HG03521 (cell line): ENCODE measurements around the gene KIF5A.
"Not testable (repeated sequence)": the region's sequence is repeated elsewhere in the genome, so short reads cannot be mapped to it uniquely, and the experiment has no call there.

Experiments used
- ATAC-seq: cut with Tn5 transposase; IDR thresholded peaks from one replicate; pipeline ENCODE4 v1.9.1; 2021; ENCODE audit warnings: mild to moderate bottlenecking, moderate library complexity; ENCODE audit not compliant: unreplicated experiment

The KIF5A gene

DNA sequence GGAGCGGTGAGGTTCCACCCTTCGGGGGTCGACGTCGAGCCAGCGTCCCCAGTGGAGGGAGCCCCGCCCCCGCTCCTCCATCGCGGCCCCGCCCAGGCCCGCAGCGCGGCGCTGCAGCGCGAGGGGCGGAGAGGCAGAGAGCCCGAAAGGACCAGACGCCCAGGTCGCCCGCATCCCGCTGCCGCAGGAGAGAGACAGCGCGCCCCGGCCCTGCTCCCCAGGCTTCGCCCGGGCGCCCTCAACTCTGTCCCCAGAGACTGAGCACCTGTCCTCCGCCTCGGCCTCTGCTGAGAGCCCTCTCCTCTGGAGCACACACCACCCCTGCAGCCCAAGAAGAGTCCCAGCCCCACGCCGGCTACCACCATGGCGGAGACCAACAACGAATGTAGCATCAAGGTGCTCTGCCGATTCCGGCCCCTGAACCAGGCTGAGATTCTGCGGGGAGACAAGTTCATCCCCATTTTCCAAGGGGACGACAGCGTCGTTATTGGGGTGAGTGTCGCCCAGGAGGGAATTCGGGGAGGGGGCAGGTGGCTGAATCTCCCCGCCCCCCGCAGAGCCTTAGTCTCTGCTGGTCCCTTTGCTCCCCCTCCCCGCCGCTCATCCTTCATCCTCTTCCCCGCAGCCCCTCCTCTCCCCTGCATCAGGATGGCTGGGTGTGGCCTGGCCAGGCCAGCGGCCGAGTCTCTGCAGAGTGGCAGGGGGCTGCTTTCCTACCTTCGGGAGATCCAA is at the start of gene KIF5A:
Gene KIF5A, plus strand, starts transcription at position 136 of the 732 bp plus-strand sequence. Its CDS starts 228 bp downstream, at position 364.
- no peak for ATAC-seq

DNA sequence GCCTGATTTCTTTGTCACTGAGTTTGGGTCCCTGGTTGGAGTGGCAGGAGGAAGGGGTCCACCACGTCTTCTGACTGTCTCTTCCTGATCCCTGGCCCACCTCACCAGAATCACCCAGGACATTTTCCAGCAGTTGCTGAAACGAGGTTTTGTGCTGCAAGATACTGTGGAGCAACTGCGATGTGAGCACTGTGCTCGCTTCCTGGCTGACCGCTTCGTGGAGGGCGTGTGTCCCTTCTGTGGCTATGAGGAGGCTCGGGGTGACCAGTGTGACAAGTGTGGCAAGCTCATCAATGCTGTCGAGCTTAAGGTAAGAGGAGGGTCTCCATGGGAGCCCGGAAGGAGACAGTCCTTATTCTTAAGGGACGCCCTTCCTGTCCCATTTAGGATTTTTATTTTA is 49.6 kb upstream of the KIF5A start:
- ATAC-seq: no peak

DNA sequence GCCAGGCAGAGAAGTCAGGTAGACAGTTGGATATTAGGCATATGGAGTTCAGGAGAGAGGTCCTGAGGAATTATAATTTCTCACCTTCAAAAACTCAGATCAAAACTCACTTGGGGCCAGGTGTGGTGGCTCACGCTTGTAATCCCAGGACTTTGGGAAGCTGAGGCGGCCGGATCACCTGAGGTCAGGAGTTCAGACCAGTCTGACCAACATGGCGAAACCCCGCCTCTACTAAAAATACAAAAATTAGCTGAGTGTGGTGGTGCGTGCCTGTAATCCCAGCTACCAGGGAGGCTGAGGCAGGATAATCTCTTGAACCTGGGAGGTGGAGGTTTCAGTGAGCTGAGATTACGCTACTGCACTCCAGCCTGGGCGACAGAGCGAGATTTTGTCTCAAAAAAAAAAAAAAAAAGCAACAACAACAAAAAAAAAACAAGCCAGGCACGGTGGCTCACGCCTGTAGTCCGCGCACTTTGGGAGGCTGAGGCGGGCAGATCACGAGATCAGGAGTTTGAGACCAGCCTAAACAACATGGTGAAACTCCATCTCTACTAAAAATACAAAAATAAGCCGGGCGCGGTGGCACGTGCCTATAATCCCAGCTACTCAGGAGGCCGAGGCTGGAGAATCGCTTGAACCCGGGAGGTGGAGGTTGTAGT is 47.4 kb upstream of the KIF5A start:
- not testable (repeated sequence) for ATAC-seq

DNA sequence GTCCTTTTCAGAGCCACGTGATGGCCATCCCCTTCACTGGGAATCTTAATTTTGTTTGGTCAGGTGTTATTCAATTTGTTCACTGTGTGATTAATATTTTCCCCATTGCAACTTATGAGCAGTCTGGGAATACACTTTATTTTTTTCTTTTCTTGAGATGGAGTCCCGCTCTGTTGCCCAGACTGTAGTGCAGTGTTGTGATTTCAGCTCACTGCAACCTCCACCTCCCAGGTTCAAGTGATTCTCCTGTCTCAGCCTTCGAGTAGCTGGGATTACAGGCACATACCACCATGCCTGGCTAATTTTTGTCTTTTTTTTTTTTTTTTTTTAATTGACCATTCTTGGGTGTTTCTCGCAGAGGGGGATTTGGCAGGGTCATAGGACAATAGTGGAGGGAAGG is 43.3 kb upstream of the KIF5A start:
- not testable (repeated sequence) for ATAC-seq

DNA sequence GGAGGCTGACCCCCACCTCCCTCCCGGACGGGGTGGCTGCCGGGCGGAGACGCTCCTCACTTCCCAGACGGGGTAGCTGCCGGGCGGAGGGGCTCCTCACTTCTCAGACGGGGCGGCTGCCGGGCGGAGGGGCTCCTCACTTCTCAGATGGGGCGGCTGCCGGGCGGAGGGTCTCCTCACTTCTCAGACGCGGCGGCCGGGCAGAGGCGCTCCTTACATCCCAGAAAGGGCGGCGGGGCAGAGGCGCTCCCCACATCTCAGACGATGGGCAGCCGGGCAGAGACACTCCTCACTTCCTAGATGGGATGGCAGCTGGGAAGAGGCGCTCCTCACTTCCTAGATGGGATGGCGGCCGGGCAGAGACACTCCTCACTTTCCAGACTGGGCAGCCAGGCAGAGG is 42.0 kb upstream of the KIF5A start:
- not testable (repeated sequence) for ATAC-seq

DNA sequence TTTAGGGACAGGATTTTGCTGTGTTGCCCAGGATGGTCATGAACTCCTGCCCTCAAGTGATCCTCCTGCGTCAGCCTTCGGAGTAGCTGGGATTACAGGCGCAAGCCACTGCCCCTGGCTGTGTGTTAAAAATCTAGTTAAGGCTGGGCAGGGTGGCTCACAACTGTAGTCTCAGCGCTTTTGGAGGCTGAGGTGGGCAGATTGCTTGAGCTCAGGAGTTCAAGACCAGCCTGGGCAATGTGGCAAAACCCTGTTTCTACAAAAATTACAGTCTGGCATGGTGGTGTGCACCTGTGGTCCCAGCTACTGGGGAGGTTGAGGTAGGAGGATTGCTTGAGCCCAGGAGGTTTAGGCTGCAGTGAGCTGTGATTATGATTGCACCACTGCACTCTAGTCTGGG is 38.7 kb upstream of the KIF5A start:
- ATAC-seq: no peak

DNA sequence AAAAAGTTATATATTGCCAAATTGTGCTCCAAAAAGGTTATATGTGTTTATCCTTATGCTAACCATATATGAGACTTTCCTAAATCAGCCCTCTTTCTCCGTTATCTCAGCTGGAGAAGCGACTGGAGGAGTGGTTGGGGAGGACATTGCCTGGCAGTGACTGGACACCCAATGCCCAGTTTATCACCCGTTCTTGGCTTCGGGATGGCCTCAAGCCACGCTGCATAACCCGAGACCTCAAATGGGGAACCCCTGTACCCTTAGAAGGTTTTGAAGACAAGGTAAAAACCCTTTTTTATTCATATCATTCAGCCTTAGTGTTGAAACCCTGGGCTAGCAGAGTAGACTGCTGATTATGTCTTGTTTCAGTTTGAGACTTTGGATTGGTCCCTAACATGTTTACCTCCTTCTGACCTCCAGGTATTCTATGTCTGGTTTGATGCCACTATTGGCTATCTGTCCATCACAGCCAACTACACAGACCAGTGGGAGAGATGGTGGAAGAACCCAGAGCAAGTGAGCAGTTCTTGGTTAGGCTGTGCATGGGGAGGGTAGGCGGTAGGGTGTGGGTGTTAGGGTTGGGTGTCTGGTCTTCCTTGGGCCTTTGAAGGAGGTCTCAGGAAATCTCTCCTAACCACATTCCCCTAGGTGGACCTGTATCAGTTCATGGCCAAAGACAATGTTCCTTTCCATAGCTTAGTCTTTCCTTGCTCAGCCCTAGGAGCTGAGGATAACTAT is 38.1 kb upstream of the KIF5A start:
- ATAC-seq: no peak

DNA sequence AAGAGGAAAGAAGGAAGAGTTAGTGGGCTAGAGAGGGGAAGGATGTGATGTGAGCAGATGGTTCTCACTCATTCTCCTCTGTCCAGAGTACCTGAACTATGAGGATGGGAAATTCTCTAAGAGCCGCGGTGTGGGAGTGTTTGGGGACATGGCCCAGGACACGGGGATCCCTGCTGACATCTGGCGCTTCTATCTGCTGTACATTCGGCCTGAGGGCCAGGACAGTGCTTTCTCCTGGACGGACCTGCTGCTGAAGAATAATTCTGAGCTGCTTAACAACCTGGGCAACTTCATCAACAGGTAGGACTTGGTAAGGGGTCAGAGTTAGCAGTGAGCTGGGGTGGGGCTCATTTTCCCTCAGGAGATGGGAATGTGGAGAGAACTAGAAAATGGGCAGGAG is 37.2 kb upstream of the KIF5A start:
- ATAC-seq: no peak

DNA sequence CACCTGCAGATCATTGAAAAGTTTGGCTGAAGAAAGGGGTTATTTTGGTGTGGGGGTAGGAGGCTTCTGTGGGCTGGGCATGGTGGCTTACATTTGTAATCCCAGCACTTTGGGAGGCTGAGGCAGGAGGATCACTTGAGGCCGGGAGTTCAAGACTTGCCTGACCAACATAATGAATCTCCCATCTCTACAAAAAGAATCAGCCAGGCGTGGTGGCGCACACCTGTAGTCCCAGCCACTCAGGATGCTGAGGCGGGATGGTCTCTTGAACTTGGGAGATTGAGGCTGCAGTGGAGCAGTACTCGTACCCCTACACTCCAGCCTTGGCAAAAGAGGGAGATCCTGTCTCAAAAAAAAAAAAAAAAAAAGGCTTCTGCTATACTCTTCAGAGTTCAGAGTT is 36.6 kb upstream of the KIF5A start:
- no peak for ATAC-seq

DNA sequence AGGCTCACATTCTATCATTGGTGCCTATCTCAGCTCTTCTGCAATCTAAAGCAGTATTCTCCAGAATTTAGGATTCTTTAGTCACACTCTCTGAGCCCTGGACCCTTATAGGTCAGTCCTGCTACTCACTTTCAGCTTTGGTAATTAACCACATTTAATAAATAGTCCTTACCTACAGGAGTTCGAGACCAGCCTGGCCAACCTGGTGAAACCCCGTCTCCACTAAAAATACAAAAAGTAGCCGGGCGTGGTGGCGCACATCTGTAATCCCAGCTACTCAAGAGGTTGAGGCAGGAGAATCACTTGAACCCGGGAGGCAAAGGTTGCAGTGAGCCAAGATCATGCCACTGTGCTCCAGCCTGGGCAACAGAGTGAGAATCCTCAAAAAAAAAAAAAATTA is 36.2 kb upstream of the KIF5A start:
- not testable (repeated sequence) for ATAC-seq

DNA sequence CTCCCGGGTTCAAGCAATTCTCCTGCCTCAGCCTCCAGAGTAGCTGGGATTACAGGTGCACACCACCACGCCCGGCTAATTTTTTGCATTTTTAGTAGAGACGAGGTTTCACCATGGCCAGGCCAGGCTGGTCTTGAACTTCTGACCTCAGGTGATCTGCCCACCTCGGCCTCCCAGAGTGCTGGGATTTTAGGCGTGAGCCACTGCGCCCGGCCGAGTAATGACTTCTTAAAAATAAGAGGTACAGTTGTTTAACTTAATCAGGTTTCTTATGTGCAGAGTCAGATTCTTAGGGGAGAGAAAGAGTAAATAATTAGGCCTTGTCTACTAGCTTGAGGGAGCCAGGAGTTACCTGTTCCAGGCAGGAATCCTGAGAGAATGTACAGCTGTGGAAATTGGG is 35.6 kb upstream of the KIF5A start:
- ATAC-seq: not testable (repeated sequence)

DNA sequence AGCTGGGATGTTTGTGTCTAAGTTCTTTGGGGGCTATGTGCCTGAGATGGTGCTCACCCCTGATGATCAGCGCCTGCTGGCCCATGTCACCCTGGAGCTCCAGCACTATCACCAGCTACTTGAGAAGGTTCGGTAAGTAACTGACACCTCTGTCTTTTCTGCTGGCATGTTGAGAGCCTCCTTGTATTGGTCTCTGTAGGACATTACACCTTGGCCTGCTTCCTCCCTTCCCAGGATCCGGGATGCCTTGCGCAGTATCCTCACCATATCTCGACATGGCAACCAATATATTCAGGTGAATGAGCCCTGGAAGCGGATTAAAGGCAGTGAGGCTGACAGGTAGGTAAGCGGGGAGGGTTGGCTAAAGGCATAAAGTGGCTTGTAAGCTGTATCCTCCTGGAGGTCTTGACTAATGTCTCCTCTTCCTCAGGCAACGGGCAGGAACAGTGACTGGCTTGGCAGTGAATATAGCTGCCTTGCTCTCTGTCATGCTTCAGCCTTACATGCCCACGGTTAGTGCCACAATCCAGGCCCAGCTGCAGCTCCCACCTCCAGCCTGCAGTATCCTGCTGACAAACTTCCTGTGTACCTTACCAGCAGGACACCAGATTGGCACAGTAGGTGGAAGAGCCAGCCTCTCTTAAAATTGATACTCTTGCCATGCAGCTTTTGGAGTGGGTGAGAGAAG is 35.0 kb upstream of the KIF5A start:
- no peak for ATAC-seq

DNA sequence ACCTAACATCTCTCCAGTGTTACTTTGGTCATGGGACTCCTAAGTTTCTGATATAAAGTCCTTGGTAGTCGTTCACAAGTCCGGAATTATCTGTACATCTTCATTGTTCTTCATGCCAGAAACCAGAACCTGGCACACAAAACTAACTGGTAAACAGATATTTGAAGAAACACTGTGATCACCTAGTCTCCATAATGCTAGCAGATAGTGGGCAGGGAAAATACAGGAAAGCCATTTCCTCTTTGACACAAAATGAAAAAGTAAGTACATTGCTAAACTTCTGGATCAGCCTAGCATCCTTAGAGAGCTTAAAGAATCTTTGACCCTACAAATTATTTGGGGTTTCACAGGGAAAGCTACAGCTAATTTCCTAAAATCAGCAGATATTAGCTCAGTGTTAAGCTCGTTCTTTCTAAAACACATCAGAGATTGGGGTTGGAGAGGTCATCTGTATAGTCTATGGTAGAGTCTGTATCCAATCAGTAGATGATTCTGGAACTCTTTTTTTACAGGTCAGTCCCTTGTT is 34.4 kb upstream of the KIF5A start:
- ATAC-seq: no peak

DNA sequence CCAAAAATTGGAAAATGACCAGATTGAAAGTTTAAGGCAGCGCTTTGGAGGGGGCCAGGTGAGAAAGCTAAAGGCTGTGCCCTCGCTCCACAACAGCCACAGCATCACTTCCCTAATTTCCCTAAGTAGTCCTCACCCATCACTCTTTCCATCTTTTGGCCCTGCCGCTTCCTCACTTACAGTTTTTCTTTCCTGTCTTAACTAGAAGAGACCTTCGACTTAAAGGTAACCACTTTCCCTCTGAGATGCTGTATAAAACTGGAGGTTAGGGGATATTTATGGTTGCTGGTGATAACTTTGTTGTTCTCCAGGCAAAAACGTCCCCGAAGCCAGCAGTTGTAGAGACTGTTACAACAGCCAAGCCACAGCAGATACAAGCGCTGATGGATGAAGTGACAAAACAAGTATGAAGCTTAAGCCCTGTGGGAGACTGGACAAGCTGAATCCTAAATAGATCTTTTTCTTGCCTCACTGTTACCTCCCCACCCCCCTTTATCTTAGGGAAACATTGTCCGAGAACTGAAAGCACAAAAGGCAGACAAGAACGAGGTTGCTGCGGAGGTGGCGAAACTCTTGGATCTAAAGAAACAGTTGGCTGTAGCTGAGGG is 33.8 kb upstream of the KIF5A start:
- ATAC-seq: no peak

DNA sequence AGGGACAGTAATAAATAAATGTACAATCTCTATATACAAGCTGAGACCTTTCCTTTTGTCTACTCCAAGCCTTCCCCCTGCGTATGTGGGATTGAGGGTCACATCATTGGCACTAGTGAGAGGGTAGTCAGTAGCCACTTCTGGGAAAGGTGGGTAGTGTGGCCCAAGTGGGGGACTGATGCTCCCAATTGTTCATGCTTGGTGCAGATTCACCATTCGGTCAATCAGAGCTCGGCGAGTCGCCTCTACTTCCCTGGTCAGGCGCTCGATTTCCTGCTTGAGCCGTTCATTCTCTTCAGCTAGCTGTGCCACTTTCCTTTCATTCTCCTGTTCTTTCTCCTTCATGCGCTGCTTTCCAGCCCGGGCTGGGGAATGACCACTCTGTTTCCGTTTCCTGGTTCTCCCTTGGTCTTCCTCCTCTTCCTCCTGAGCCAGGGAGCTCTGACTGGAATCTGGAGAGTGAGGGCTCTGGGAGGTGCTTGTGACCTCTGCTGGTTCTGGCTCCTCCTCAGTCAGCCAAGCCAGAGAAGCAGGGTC is 33.2 kb upstream of the KIF5A start:
- no peak for ATAC-seq

DNA sequence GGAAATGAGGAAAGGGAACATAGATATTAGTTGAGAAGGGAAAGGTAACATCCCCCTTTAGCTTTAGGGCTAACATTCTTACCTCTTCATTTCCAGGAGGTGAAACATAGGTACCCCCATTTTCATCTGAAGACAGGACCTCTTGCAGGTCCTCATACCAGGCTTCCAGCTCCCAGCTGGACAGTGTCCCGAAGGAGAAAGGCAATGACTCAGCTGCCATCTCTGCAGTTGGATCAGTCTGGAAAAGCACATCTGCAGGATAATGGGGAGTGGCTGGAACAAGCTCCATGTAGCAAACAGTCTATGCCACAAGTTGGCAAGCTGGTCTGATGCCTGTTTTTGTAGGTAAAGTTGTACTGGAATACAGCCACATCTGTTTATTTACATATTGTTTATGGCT is 32.7 kb upstream of the KIF5A start:
- ATAC-seq: no peak

DNA sequence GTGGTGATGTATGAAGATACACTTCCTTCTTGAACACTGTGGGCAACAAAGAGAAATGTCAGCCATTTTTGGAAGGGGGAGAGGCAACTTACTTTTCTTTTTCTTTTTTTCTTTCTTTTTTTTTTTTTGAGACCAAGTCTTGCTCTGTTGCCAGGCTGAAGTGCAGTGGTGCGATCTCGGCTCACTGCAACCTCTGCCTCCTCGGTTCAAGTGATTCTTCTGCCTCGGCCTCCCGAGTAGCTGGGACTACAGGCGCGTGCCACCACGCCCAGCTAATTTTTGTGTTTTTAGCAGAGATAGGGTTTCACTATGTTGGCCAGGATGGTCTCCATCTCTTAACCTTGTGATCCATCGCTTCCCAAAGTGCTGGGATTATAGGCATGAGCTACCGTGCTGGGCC is 32.1 kb upstream of the KIF5A start:
- not testable (repeated sequence) for ATAC-seq

DNA sequence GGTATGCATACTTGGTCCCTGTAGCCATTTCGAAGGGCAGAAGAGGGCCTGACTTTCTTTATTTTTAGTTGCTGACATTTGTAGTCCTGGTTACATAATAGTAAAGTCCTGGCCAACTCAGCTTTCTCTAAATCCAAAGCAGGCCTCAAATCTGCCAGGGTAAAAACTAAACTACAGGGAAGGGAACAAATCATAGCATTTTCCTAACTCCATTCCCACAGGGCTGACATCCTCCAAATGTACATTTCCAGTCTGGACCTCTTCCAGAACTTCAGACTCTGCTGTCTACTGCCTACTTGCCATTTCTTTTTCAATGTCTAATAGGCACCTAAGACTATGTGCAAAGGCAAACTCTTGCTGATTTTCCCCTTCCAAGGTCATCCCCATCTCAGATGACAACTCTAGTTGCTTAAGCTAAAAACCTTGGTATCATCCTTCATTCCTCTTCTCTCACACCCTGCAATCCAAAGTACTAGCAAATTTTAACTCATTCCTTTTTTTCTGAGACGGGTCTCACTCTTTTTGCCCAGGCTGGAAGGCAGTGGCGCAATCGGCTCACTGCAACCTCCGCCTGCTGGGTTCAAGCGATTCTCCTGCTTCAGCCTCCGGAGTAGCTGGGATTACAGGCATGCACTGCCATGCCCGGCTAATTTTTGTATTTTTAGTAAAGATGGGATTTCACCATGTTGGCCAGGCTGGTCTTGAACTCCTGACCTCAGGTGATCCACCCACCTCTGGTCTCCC is 31.5 kb upstream of the KIF5A start:
- no peak for ATAC-seq

DNA sequence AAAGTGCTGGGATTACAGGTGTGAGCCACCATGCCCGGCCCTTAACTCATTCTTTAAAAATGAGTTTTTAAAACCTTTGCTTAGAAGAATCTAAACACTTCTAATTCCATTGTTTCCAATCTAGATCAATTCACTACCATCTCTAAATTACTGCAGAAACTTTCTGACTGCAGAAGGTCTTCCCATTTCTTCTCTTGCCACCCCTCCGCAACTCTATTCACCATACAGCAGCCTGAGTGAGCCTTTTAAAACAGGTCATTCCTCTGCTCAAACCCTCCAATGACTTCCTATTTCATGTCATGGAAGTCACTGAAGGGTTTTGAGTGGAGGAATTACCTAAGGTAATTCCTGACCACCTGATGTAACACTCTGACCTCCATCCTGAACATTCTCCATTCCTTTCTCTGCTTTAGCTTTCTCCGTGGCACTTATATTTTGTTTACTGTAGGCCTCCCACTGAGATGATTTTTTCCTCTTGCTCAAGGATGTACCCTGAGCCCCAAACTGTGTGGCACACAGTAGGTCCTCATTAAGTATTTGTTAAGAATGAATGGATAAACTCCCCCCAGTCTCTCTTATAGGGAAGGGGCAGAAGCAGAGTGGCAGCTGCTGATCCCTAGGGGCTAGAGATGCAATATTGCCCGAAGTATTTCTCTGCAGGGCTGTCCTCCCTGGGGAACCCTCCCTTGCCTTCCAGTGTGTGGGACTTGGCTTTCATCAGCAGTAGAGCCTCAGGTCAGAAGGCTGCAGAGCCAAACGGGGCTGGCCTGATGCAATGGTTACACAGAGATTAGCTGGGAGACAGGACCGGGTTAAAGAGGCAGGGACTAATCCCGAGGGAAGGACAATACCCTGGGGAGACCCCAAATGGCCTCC is 30.7 kb upstream of the KIF5A start:
- no peak for ATAC-seq
